Testis (tissue), 3 donors: Measurements from ENCODE around the gene MRPL21. TPM values are rescaled to one million over a fixed set of nuclear protein-coding genes. Genes with fewer than 3 reads are reported as not detected.

Source experiments
- DNase-seq: peaks from one replicate; pipeline ENCODE4 v3.0.0-alpha.2; 2019
- H3K27ac ChIP-seq, 2 donors: fragments of 200-600 bp; sonication (generic); one replicate each; pipeline ENCODE4 v1.5.1; 2019
- H3K27me3 ChIP-seq: fragments of 200-600 bp; sonication (generic); one replicate; pipeline ENCODE4 v1.5.1; 2019
- H3K36me3 ChIP-seq: fragments of 200-600 bp; sonication (generic); one replicate; pipeline ENCODE4 v1.5.1; 2017; ENCODE audit warnings: low read depth; ENCODE audit errors: missing control alignments
- H3K4me1 ChIP-seq: fragments of 200-600 bp; sonication (generic); one replicate; pipeline ENCODE4 v1.5.1; 2019
- H3K4me3 ChIP-seq, 2 donors: fragments of 200-600 bp; sonication (generic); one replicate each; pipeline ENCODE4 v1.5.1; 2017 to 2019
- H3K9me3 ChIP-seq: fragments of 200-600 bp; sonication (generic); one replicate; pipeline ENCODE4 v1.5.1; 2017
- CTCF ChIP-seq, 3 experiments: fragments of 450-650 bp in 2 of 3; fragments of 200-600 bp in 1 of 3; sonication (generic) in 1 of 3; IDR thresholded peaks; one replicate each; pipeline ENCODE4 v1.5.1; 2016 to 2019; ENCODE audit warnings: antibody characterized with exemption in 3 of 3, mild to moderate bottlenecking in 2 of 3, moderate library complexity in 1 of 3
- POLR2A ChIP-seq: fragments of 450-650 bp; IDR thresholded peaks from one replicate; pipeline ENCODE4 v1.6.1; 2017; ENCODE audit warnings: antibody characterized with exemption, mild to moderate bottlenecking, moderate library complexity
- WGBS, 2 donors: methylation state at CpG; one replicate each; pipeline ENCODE4 v1.1.5; 2018; 5-methylcytosine and 5-hydroxymethylcytosine counted together
- intact Hi-C: fragments of 100-400 bp; cut with DNase I; formaldehyde crosslinking; loops from one replicate; pipeline ENCODE4 v1.15.1; 2023; ENCODE audit warnings: low total_unique reads
- polyA plus RNA-seq: library from polyadenylated mRNA; stranded (reverse); fragments of 350-450 nt; fragmentation: Illumina TruSeq; extraction: RNeasy Lipid Tissue Mini Kit (QIAGEN cat#74804); gene quantifications from one replicate; pipeline ENCODE4 v1.2.3, GENCODE V29; 2014; ENCODE audit warnings: low read depth, low replicate concordance; ENCODE audit not compliant: insufficient read depth
- total RNA-seq, 2 donors: library from RNA; depleted of rRNA; stranded (reverse); fragments of >200 nt; gene quantifications; one replicate each; pipeline ENCODE4 v1.2.3, GENCODE V29; 2016

The MRPL21 gene
- total and polyA plus RNA-seq, 3 donors from 2014 or later, result 43.2 to 96.2 (median 45.0) TPM

- WGBS, 2 donors, result 67 to 71% methylated on average over 3 of the region's 3 CpGs
- intact Hi-C loops, result no loop called here
These were observed 59.3 kb downstream of the MRPL21 start for GRCh38 chr11:68844376-68844775.

GRCh38 chr11:68843703-68844312, 59.8 kb downstream of the MRPL21 start:
- TF ChIP-seq POLR2A (no peak), CTCF (IDR thresholded peaks at IDR 0.05) (peak in 2 of 3 experiments; percentile 18 to 33)
- H3K4me1 ChIP-seq, result peaks cover 37% of the 10 kb centered on the region
- H3K27me3 ChIP-seq, result no peaks in the 10 kb centered on the region
- no peaks in the 10 kb centered on the region for H3K9me3 ChIP-seq
- peak overlapping the region; percentile 9 to 76 for H3K4me3 ChIP-seq
- DNase-seq, result peak; percentile 70
- H3K27ac ChIP-seq, result no peak overlapping the region
- intact Hi-C loops, result no loop called here
- WGBS, 2 donors, result 1 to 5% methylated on average over 26 to 54 of the region's 54 CpGs
- no peaks in the 10 kb centered on the region for H3K36me3 ChIP-seq

More at GRCh38 chr11:68844376-68844775, 59.3 kb downstream of the MRPL21 start:
- H3K9me3 ChIP-seq, result no peaks in the 10 kb centered on the region
- H3K27me3 ChIP-seq, result no peaks in the 10 kb centered on the region
- H3K36me3 ChIP-seq, result no peaks in the 10 kb centered on the region
- no peak overlapping the region for H3K27ac ChIP-seq
- TF ChIP-seq POLR2A (no peak), CTCF (IDR thresholded peaks at IDR 0.05) (no peak)
- peak overlapping the region in 1 of 2 donors; percentile 9 for H3K4me3 ChIP-seq
- DNase-seq, result no peak
- peaks cover 34% of the 10 kb centered on the region for H3K4me1 ChIP-seq

- intact Hi-C loops, result no loop called here
- H3K27ac ChIP-seq, result no peak overlapping the region
- peaks cover 44% of the 10 kb centered on the region for H3K4me1 ChIP-seq
- DNase-seq, result no peak
- no peaks in the 10 kb centered on the region for H3K27me3 ChIP-seq
- peak overlapping the region; percentile 76 to 85 for H3K4me3 ChIP-seq
- no peak for TF ChIP-seq CTCF (IDR thresholded peaks at IDR 0.05)
- no peak for TF ChIP-seq POLR2A
- 6 to 11% methylated on average over 23 of the region's 23 CpGs for WGBS, 2 donors
- no peaks in the 10 kb centered on the region for H3K9me3 ChIP-seq
- no peaks in the 10 kb centered on the region for H3K36me3 ChIP-seq
These were observed 60.5 kb downstream of the MRPL21 start for GRCh38 chr11:68843052-68843561.

- H3K9me3 ChIP-seq, result no peaks in the 10 kb centered on the region
- no peak for TF ChIP-seq CTCF (IDR thresholded peaks at IDR 0.05)
- WGBS, 2 donors, result 16 to 33% methylated on average over 18 to 25 of the region's 25 CpGs
- H3K4me3 ChIP-seq, result peak overlapping the region; percentile 76 to 85
- DNase-seq, result no peak
- peak overlapping the region in 1 of 2 donors; percentile 80 for H3K27ac ChIP-seq
- peaks cover 50% of the 10 kb centered on the region for H3K4me1 ChIP-seq
- intact Hi-C loops, result no loop called here
- H3K27me3 ChIP-seq, result no peaks in the 10 kb centered on the region
- no peaks in the 10 kb centered on the region for H3K36me3 ChIP-seq
These were observed 61.1 kb downstream of the MRPL21 start for GRCh38 chr11:68842427-68843051.
